K562 (cell line): ENCODE data around the gene FITM1. TPM values are rescaled to one million over a fixed set of nuclear protein-coding genes. Genes with fewer than 3 reads are reported as not detected.
A peak's percentile ranks its signal among the peaks of the same experiment; 100 is the strongest.

Source experiments
- AFF1 ChIP-seq, 2 experiments: fragments of 450-650 bp; IDR thresholded peaks; 2 replicates each; pipeline ENCODE4 v1.6.1; 2018; ENCODE audit warnings: mild to moderate bottlenecking in 2 of 2, low read depth in 1 of 2; ENCODE audit not compliant: partially characterized antibody in 2 of 2
- ELF1 ChIP-seq: fragments of 200-800 bp; sonication (Bioruptor generic); IDR thresholded peaks from 2 replicates; pipeline ENCODE4 v1.6.1; 2016; ENCODE audit warnings: missing genetic modification characterization, missing compliant biosample characterization
- EP300 ChIP-seq: IDR thresholded peaks from 2 replicates; pipeline ENCODE4 v1.6.1; 2012; ENCODE audit warnings: low read length, improper control_type of control experiment
- GATAD2A ChIP-seq: fragments of 450-650 bp; IDR thresholded peaks from 2 replicates; pipeline ENCODE4 v1.6.1; 2017
- GATAD2B ChIP-seq: fragments of 450-650 bp; IDR thresholded peaks from 2 replicates; pipeline ENCODE4 v1.6.1; 2017; ENCODE audit warnings: mild to moderate bottlenecking, borderline replicate concordance
- GTF2B ChIP-seq: IDR thresholded peaks from 2 replicates; pipeline ENCODE4 v1.6.1; 2011; ENCODE audit not compliant: insufficient read length; ENCODE audit errors: extremely low read depth
- POU5F1 ChIP-seq: fragments of 150-350 bp; IDR thresholded peaks from 2 replicates; pipeline ENCODE4 v1.6.1; 2014; ENCODE audit warnings: borderline replicate concordance, low read length, low read depth, mild to moderate bottlenecking; ENCODE audit not compliant: partially characterized antibody
- PRDM10 ChIP-seq: fragments of 450-650 bp; IDR thresholded peaks from 2 replicates; pipeline ENCODE4 v1.6.1; 2018; ENCODE audit not compliant: partially characterized antibody
- PRMT5 ChIP-seq: sonication (generic); formaldehyde crosslinking; IDR thresholded peaks from 2 replicates; pipeline ENCODE4 v1.5.0; 2020; ENCODE audit warnings: missing genetic modification reagents
- SMARCC2 ChIP-seq: fragments of 450-650 bp; IDR thresholded peaks from 2 replicates; pipeline ENCODE4 v1.6.1; 2017; ENCODE audit warnings: antibody characterized with exemption, moderate library complexity, mild to moderate bottlenecking, low read depth
- XRCC5 ChIP-seq: fragments of 200-400 bp; formaldehyde crosslinking; IDR thresholded peaks from 2 replicates; pipeline ENCODE4 v1.6.1; 2017; ENCODE audit warnings: low read depth, mild to moderate bottlenecking, low read length
- ZNF217 ChIP-seq: sonication (generic); formaldehyde crosslinking; IDR thresholded peaks from 2 replicates; pipeline ENCODE4 v1.8.0; 2022; ENCODE audit warnings: mild to moderate bottlenecking, missing genetic modification reagents
- ZNF449 ChIP-seq: fragments of 250-450 bp; sonication (Bioruptor Pico); IDR thresholded peaks from 2 replicates; pipeline ENCODE4 v1.8.0; 2022; ENCODE audit warnings: moderate library complexity, mild to moderate bottlenecking, inconsistent platforms
- ZNF717 ChIP-seq: fragments of 250-450 bp; sonication (Bioruptor Pico); IDR thresholded peaks from 2 replicates; pipeline ENCODE4 v1.5.0; 2021
- ZNF780A ChIP-seq: fragments of 250-450 bp; sonication (Bioruptor Pico); IDR thresholded peaks from 2 replicates; pipeline ENCODE4 v1.5.0; 2021; ENCODE audit warnings: mild to moderate bottlenecking
- ZNF785 ChIP-seq: fragments of 250-450 bp; sonication (Bioruptor Pico); IDR thresholded peaks from 2 replicates; pipeline ENCODE4 v1.4.0; 2020; ENCODE audit warnings: mild to moderate bottlenecking
- ZSCAN32 ChIP-seq: fragments of 450-650 bp; formaldehyde crosslinking; IDR thresholded peaks from 2 replicates; pipeline ENCODE4 v1.4.0; 2020; ENCODE audit warnings: mild to moderate bottlenecking, moderate library complexity
- ZZZ3 ChIP-seq: fragments of 450-650 bp; IDR thresholded peaks from 2 replicates; pipeline ENCODE4 v1.6.1; 2016; ENCODE audit warnings: antibody characterized with exemption, mild to moderate bottlenecking, moderate library complexity
- polyA plus RNA-seq, 8 experiments: library from polyadenylated mRNA; depleted of rRNA in 4 of 8; stranded (reverse) in 5 of 8; unstranded in 3 of 8; fragments of >200 nt; fragmentation: Nextera tagmentation in 2 of 8; fragmentation: Illumina TruSeq in 1 of 8; extraction: Ambion mirVana in 2 of 8; extraction: Trizol in 1 of 8; gene quantifications; 2 replicates each; pipeline versions ENCODE4 v1.2.1 to v1.2.3, GENCODE V29; 2011 to 2014; ENCODE audit warnings: inconsistent platforms in 1 of 8, missing spikeins in 1 of 8
- total RNA-seq, 7 experiments: library from RNA; depleted of rRNA in 6 of 7; stranded (reverse); fragments of >200 nt in 6 of 7; fragmentation: Illumina TruSeq in 2 of 7; extraction: Trizol in 2 of 7; gene quantifications; 2 replicates each; pipeline versions ENCODE4 v1.2.1 to v1.2.3, GENCODE V29; 2011 to 2021; ENCODE audit warnings: low replicate concordance in 1 of 7

Gene FITM1
- total and polyA plus RNA-seq, 9 of the 15 experiments (the other 6 are each of a cell fraction or from before 2014, with no cell fraction given): 0.09 to 0.20 TPM; not detected in 7

GRCh38 chr14:24113801-24114531 is 16.5 kb upstream of the FITM1 start (continued):
- TF ChIP-seq EP300: no peak
- TF ChIP-seq ZNF780A: no peak
- TF ChIP-seq ELF1 (tag): no peak; the same call in 1 of the 2 replicates
- TF ChIP-seq SMARCC2: no peak
- TF ChIP-seq GTF2B: peak; percentile 42
- TF ChIP-seq XRCC5: 0 out of 2 replicates have a peak, but pooled peaks have one; percentile 12
- TF ChIP-seq PRMT5: no peak
- TF ChIP-seq POU5F1: no peak
- TF ChIP-seq PRDM10: no peak
- no peak for TF ChIP-seq ZNF785 (CRISPR knock-in tag)
- no peak for TF ChIP-seq ZNF717 (CRISPR knock-in tag)
- TF ChIP-seq ZSCAN32 (CRISPR knock-in tag): 0 out of 2 replicates have a peak, but pooled peaks have one; percentile 23
- no peak for TF ChIP-seq ZNF217
- TF ChIP-seq GATAD2A: no peak
- TF ChIP-seq GATAD2B: no peak
- no peak for TF ChIP-seq AFF1 (IDR thresholded peaks at IDR 0.05; ENCODE audit: low read depth in 1 of 2, partially characterized antibody in 2 of 2)
- TF ChIP-seq ZNF449 (CRISPR knock-in tag): no peak
- TF ChIP-seq ZZZ3: no peak
